Upper lobe of left lung (tissue), 4 donors: ENCODE data around the gene HGD.

Source experiments
- CTCF ChIP-seq, 6 experiments: fragments of 450-650 bp in 4 of 6; fragments of 200-600 bp in 2 of 6; sonication (generic) in 2 of 6; IDR thresholded peaks; one replicate each; pipeline ENCODE4 v1.5.1; 2016 to 2019; ENCODE audit warnings: antibody characterized with exemption in 6 of 6
- EP300 ChIP-seq, 4 donors: sonication (generic); formaldehyde crosslinking; IDR thresholded peaks; one replicate each; pipeline ENCODE4 v1.5.1; 2017; ENCODE audit warnings: antibody characterized with exemption in 4 of 4, control low read depth in 2 of 4
- POLR2A ChIP-seq, 4 donors: fragments of 450-650 bp; IDR thresholded peaks; one replicate each; pipeline ENCODE4 v1.5.1; 2016 to 2017; ENCODE audit warnings: antibody characterized with exemption in 4 of 4, mild to moderate bottlenecking in 2 of 4
- POLR2AphosphoS5 ChIP-seq, 2 donors: sonication (generic); formaldehyde crosslinking; IDR thresholded peaks; one replicate each; pipeline ENCODE4 v1.5.1; 2017; ENCODE audit warnings: antibody characterized with exemption in 2 of 2

DNA sequence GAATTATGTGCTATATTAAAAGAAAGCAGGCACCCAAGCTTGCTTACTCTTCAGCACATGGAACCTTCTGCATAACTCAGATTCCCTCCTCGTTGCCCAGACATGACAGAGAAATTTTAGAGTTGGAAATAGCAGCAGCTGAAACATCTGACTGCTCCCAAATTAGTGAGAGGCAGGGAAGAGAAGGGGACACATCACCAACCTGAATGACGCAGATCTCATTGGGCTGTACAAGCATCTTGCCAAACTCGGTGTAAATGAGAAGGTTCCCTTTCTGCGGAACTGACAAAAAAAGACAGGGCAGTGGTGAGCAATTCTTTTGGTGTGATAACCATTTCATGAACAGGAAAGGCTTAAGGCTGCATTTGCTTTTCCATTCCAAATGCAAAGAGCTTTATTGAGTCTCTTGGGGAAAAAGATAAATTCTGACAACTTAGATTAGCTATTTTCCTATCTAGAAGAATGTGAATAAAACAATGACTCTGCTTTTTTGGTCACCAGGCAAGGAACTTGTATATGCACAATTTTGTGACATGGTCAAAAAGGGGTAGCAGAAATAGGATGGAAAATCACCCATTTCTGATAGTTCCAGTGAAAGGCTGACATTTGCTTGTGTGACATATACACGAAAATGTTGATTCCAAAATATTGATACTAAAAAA, 35.1 kb downstream of the HGD start:
- TF ChIP-seq CTCF (IDR thresholded peaks at IDR 0.05) (no peak), EP300 (IDR thresholded peaks at IDR 0.05) (no peak), POLR2AphosphoS5 (IDR thresholded peaks at IDR 0.05) (no peak), POLR2A (IDR thresholded peaks at IDR 0.05) (no peak)
